Activated T-helper 2 cell treated with anti-CD3 and anti-CD28 coated beads, Interferon-gamma antibody, Interleukin-2, Interleukin-4, amounts not matched to agents 10 μg/mL and 5 μg/mL and 100 μg/mL, durations not matched to agents 14 hours and 24 hours and 36 hours (primary cell): ENCODE measurements around the gene AUTS2. TPM values are rescaled to one million over a fixed set of nuclear protein-coding genes. Genes with fewer than 3 reads are reported as not detected.

Source experiments
- DNase-seq: peaks from one replicate; pipeline ENCODE4 v3.0.0; 2021; ENCODE audit warnings: low spot score
- H3K27ac Mint-ChIP-seq: one replicate; pipeline ENCODE4 v1.8.0; 2021; ENCODE audit warnings: mixed read lengths
- H3K27me3 Mint-ChIP-seq: one replicate; pipeline ENCODE4 v1.8.0; 2021; ENCODE audit warnings: low read depth, mixed read lengths
- H3K36me3 Mint-ChIP-seq: one replicate; pipeline ENCODE4 v1.8.0; 2021; ENCODE audit warnings: low read depth, mixed read lengths
- H3K4me1 Mint-ChIP-seq: one replicate; pipeline ENCODE4 v1.8.0; 2021; ENCODE audit warnings: low read depth, mixed read lengths
- H3K4me3 Mint-ChIP-seq: one replicate; pipeline ENCODE4 v1.8.0; 2021; ENCODE audit warnings: low read depth, mild to moderate bottlenecking, moderate library complexity, mixed read lengths
- H3K9me3 Mint-ChIP-seq: one replicate; pipeline ENCODE4 v1.8.0; 2021; ENCODE audit warnings: mixed read lengths
- intact Hi-C: fragments of 100-400 bp; cut with micrococcal nuclease; formaldehyde crosslinking; loops from one replicate; pipeline ENCODE4 v1.15.1; 2023
- total RNA-seq: library from RNA; stranded (reverse); gene quantifications from 2 replicates; pipeline ENCODE4 v1.2.3, GENCODE V29; 2022

The AUTS2 gene
- total RNA-seq, 1 donor from 2014 or later = 1.1 TPM

GRCh38 chr7:69795932-69796331, 197.7 kb downstream of the AUTS2 start:
- intact Hi-C loops = no loop called here
- no peak overlapping the region for H3K4me3 Mint-ChIP-seq
- no peaks in the 10 kb centered on the region for H3K27me3 Mint-ChIP-seq

GRCh38 chr7:69796416-69796815, 198.1 kb downstream of the AUTS2 start:
- no peaks in the 10 kb centered on the region for H3K27me3 Mint-ChIP-seq
- DNase-seq = no peak
- H3K9me3 Mint-ChIP-seq = no peaks in the 10 kb centered on the region
- no peak overlapping the region for H3K27ac Mint-ChIP-seq
- intact Hi-C loops = no loop called here
- H3K4me1 Mint-ChIP-seq = no peaks in the 10 kb centered on the region
- H3K36me3 Mint-ChIP-seq = no peaks in the 10 kb centered on the region
- H3K4me3 Mint-ChIP-seq = no peak overlapping the region

More at GRCh38 chr7:69795932-69796331, 197.7 kb downstream of the AUTS2 start:
- Mint-ChIP-seq H3K9me3 (no peaks in the 10 kb centered on the region), H3K4me1 (no peaks in the 10 kb centered on the region), H3K36me3 (no peaks in the 10 kb centered on the region), H3K27ac (no peak overlapping the region)
- no peak for DNase-seq

- no peaks in the 10 kb centered on the region for H3K4me1 Mint-ChIP-seq
- H3K27me3 Mint-ChIP-seq = no peaks in the 10 kb centered on the region
- H3K4me3 Mint-ChIP-seq = no peak overlapping the region
- H3K36me3 Mint-ChIP-seq = no peaks in the 10 kb centered on the region
- intact Hi-C loops = no loop called here
- H3K9me3 Mint-ChIP-seq = no peaks in the 10 kb centered on the region
- no peak for DNase-seq
- no peak overlapping the region for H3K27ac Mint-ChIP-seq
Observed at GRCh38 chr7:69799048-69799697, 200.9 kb downstream of the AUTS2 start.

- Mint-ChIP-seq H3K4me3 (no peak overlapping the region), H3K27me3 (no peaks in the 10 kb centered on the region), H3K4me1 (peaks cover 3% of the 10 kb centered on the region), H3K27ac (no peak overlapping the region), H3K9me3 (no peaks in the 10 kb centered on the region), H3K36me3 (no peaks in the 10 kb centered on the region)
- intact Hi-C loops = no loop called here
- DNase-seq = no peak
Observed at GRCh38 chr7:69799990-69800389, 201.7 kb downstream of the AUTS2 start.

GRCh38 chr7:69800495-69800894, 202.2 kb downstream of the AUTS2 start:
- intact Hi-C loops = no loop called here
- Mint-ChIP-seq H3K36me3 (no peaks in the 10 kb centered on the region), H3K4me3 (no peak overlapping the region), H3K4me1 (peaks cover 3% of the 10 kb centered on the region), H3K27ac (no peak overlapping the region), H3K27me3 (no peaks in the 10 kb centered on the region), H3K9me3 (no peaks in the 10 kb centered on the region)
- no peak for DNase-seq

- intact Hi-C loops = no loop called here
- no peak overlapping the region for H3K4me3 Mint-ChIP-seq
- H3K9me3 Mint-ChIP-seq = no peaks in the 10 kb centered on the region
- DNase-seq = no peak
- H3K27me3 Mint-ChIP-seq = no peaks in the 10 kb centered on the region
- no peak overlapping the region for H3K27ac Mint-ChIP-seq
- no peaks in the 10 kb centered on the region for H3K36me3 Mint-ChIP-seq
- peaks cover 3% of the 10 kb centered on the region for H3K4me1 Mint-ChIP-seq
Observed at GRCh38 chr7:69801729-69802682, 203.7 kb downstream of the AUTS2 start.

GRCh38 chr7:69803699-69804516, 205.6 kb downstream of the AUTS2 start:
- no peaks in the 10 kb centered on the region for H3K9me3 Mint-ChIP-seq
- intact Hi-C loops = no loop called here
- H3K27me3 Mint-ChIP-seq = no peaks in the 10 kb centered on the region
- H3K4me3 Mint-ChIP-seq = no peak overlapping the region
- H3K4me1 Mint-ChIP-seq = peaks cover 3% of the 10 kb centered on the region
- H3K36me3 Mint-ChIP-seq = no peaks in the 10 kb centered on the region
- DNase-seq = no peak
- no peak overlapping the region for H3K27ac Mint-ChIP-seq

- Mint-ChIP-seq H3K4me3 (no peak overlapping the region), H3K36me3 (no peaks in the 10 kb centered on the region), H3K4me1 (peaks cover 3% of the 10 kb centered on the region), H3K27me3 (no peaks in the 10 kb centered on the region), H3K9me3 (no peaks in the 10 kb centered on the region), H3K27ac (no peak overlapping the region)
- DNase-seq = no peak
- intact Hi-C loops = no loop called here
Observed at GRCh38 chr7:69804962-69805361, 206.7 kb downstream of the AUTS2 start.

- intact Hi-C loops = no loop called here
- Mint-ChIP-seq H3K27me3 (no peaks in the 10 kb centered on the region), H3K4me1 (peaks cover 3% of the 10 kb centered on the region), H3K27ac (no peak overlapping the region), H3K36me3 (no peaks in the 10 kb centered on the region), H3K4me3 (no peak overlapping the region), H3K9me3 (no peaks in the 10 kb centered on the region)
- DNase-seq = no peak
Observed at GRCh38 chr7:69808391-69808790, 210.1 kb downstream of the AUTS2 start.

- Mint-ChIP-seq H3K9me3 (no peaks in the 10 kb centered on the region), H3K27me3 (no peaks in the 10 kb centered on the region), H3K27ac (no peak overlapping the region), H3K36me3 (no peaks in the 10 kb centered on the region), H3K4me3 (no peak overlapping the region), H3K4me1 (no peaks in the 10 kb centered on the region)
- intact Hi-C loops = no loop called here
- no peak for DNase-seq
Observed at GRCh38 chr7:69811476-69812308, 213.4 kb downstream of the AUTS2 start.

GRCh38 chr7:69812756-69813155, 214.5 kb downstream of the AUTS2 start:
- DNase-seq = no peak
- no peak overlapping the region for H3K4me3 Mint-ChIP-seq
- no peaks in the 10 kb centered on the region for H3K9me3 Mint-ChIP-seq
- H3K27me3 Mint-ChIP-seq = no peaks in the 10 kb centered on the region
- H3K4me1 Mint-ChIP-seq = no peaks in the 10 kb centered on the region
- H3K36me3 Mint-ChIP-seq = no peaks in the 10 kb centered on the region
- no peak overlapping the region for H3K27ac Mint-ChIP-seq
- intact Hi-C loops = no loop called here

GRCh38 chr7:69813637-69814240, 215.5 kb downstream of the AUTS2 start:
- Mint-ChIP-seq H3K4me3 (no peak overlapping the region), H3K36me3 (no peaks in the 10 kb centered on the region), H3K27ac (no peak overlapping the region), H3K27me3 (no peaks in the 10 kb centered on the region), H3K4me1 (no peaks in the 10 kb centered on the region), H3K9me3 (no peaks in the 10 kb centered on the region)
- no peak for DNase-seq
- intact Hi-C loops = no loop called here
